KOPT-K1 (cell line): Measurements from ENCODE around the gene SRGAP3.

Experiments used
- H3K27ac ChIP-seq: fragments of 200-600 bp; sonication (generic); 2 replicates; pipeline ENCODE4 v1.5.1; 2016; ENCODE audit warnings: antibody characterized with exemption, mild to moderate bottlenecking, low read depth, low read length; ENCODE audit not compliant: poor library complexity, severe bottlenecking
- H3K36me3 ChIP-seq: fragments of 200-600 bp; sonication (generic); 2 replicates; pipeline ENCODE4 v1.5.1; 2017; ENCODE audit warnings: antibody characterized with exemption, mild to moderate bottlenecking, low read length, moderate library complexity; ENCODE audit not compliant: insufficient read depth
- H3K9me3 ChIP-seq: fragments of 200-600 bp; sonication (generic); 2 replicates; pipeline ENCODE4 v1.5.1; 2017; ENCODE audit warnings: antibody characterized with exemption, low read length, mild to moderate bottlenecking; ENCODE audit not compliant: insufficient read depth, poor library complexity, severe bottlenecking

The SRGAP3 gene

DNA sequence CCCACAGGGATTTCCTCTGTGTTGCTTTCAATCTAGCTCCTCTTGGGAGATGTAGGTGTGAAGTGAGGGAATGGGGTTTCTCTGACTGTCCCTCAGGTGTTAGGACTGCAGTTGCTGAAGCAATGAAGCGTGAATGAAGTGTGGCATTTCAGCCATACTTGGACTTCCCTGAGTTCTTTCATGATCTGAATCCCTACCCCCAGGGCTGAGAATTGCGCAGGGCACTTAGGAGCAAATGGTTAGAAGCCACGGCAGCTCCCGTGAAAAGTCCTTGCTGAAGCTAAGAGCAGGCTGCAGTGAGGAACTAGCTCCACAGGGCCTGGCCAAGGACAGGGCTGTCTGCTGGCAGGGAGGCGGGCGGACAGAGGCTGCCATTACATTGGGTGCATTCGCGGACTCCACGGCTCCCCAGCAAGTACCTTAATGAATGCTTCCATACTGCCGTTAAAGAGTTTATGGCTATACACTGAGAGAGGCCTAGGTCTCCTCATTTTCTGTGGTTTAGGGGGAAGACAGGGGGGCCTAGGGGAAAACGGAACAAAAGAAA lies 217.1 kb downstream of the SRGAP3 start:
- Histone ChIP-seq H3K27ac (no peak overlapping the region), H3K36me3 (no peaks in the 10 kb centered on the region), H3K9me3 (no peaks in the 10 kb centered on the region)

DNA sequence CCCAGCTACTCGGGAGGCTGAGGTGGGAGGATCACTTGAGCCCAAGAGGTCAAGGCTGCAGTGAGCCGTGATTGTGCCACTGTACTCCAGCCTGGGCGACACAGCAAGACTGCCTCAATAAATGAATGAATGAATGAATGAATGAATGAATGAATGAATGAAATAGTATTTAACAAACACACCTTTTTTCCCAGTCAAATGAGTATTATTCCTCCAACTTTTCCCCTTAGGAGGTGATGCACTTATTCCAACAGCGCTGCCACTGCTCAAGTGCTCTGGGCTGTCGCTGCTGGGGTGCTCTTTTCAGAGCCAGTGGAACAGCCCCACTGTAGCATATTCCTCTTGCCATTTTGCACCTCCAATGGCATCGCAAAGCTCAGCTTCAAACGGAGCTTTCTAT lies 219.4 kb downstream of the SRGAP3 start:
- H3K9me3 ChIP-seq = no peaks in the 10 kb centered on the region

DNA sequence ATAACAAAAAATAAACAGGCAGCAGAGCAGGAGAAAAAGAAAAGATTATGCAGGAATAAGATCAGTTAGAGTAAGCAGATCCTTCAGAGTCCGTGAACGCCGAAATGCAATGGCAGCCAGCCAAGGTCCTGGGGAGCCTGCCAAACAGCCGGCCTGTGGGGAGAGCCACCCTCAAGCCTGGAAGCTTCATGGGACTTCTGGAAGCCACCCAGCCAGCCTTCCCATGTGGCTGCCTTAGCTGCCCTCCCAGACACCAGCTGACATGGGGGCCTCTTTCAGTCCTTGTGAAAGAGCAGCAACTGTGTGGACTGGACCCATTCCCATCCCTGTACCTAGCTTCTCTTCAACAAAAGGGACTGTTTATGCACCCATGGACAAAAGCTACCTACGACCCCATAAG lies 221.3 kb downstream of the SRGAP3 start:
- Histone ChIP-seq H3K9me3 (no peaks in the 10 kb centered on the region), H3K27ac (no peak overlapping the region), H3K36me3 (no peaks in the 10 kb centered on the region)

More for the DNA sequence above, 219.4 kb downstream of the SRGAP3 start:
- Histone ChIP-seq H3K27ac (no peak overlapping the region), H3K36me3 (no peaks in the 10 kb centered on the region)

DNA sequence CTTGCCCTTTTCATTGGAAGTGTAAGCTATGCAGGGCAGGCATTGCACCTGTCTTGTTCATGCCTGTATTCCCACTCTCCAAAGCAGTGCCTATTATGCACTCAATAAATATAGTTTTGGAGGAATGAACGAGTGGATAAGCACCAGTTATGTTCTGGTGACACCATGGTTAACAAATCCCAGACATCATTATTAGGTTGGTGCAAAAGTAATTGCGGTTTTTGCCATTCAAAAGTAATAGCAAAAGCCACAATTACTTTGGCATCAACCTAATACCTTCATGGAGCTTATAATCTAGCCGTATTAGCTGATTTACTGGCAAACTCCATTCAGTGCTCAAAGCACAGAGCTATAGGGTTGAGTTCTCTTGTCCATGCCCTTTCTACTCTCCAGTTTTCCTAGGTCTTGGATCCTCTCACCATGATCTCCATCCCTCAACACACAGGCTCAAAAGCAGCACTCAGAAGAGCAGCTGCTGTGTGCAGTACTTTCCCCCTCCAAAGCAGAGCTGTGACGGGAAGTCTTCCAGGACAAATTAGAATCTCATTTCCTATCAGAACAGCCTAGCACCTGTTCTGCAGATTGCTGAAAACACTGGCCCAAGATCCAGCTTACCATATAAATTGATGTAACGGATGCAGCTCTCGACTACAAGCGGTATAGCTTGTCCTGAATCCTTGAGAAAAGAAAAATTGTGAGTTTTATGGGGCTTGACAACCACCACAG lies 223.0 kb downstream of the SRGAP3 start:
- Histone ChIP-seq H3K9me3 (no peaks in the 10 kb centered on the region), H3K36me3 (no peaks in the 10 kb centered on the region), H3K27ac (no peak overlapping the region)

DNA sequence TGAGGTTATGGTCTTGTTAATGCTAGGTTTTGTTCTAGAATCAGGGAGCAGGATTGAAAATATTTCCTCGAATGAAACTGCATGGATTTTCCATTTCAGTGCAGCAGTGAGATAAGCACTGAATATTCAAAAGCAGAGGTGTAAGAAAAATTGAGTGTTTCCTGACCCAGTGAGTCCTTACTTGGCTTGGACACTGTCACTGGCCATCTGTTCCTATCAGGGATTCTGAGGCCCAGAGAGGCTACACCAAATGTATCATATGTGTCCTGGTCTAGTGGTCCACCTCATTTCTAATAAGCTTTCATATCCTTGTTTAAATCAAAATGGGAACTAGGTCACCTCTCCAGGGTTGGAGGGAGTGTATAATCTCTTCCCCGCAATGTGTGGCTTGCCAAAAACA lies 225.1 kb downstream of the SRGAP3 start:
- H3K27ac ChIP-seq = no peak overlapping the region
- no peaks in the 10 kb centered on the region for H3K9me3 ChIP-seq
- H3K36me3 ChIP-seq = no peaks in the 10 kb centered on the region

DNA sequence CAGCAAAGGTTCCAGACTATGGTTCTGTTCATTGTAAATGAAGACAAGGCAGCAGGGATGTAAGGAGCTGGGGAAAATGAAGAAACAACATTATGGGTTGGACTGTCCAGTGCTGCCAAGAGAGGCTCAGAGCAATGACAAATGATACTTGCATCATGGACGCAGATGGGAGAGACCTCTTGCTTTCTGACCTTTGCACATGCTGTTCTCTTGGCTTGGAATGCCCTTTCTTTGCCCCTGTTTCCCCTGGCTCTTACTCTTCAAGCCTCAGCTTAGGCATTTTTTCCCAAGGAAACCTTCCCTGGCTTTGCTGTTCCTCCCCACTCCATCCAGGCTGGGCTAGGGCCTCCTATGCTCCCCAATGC lies 226.2 kb downstream of the SRGAP3 start:
- Histone ChIP-seq H3K36me3 (no peaks in the 10 kb centered on the region), H3K9me3 (no peaks in the 10 kb centered on the region), H3K27ac (no peak overlapping the region)

DNA sequence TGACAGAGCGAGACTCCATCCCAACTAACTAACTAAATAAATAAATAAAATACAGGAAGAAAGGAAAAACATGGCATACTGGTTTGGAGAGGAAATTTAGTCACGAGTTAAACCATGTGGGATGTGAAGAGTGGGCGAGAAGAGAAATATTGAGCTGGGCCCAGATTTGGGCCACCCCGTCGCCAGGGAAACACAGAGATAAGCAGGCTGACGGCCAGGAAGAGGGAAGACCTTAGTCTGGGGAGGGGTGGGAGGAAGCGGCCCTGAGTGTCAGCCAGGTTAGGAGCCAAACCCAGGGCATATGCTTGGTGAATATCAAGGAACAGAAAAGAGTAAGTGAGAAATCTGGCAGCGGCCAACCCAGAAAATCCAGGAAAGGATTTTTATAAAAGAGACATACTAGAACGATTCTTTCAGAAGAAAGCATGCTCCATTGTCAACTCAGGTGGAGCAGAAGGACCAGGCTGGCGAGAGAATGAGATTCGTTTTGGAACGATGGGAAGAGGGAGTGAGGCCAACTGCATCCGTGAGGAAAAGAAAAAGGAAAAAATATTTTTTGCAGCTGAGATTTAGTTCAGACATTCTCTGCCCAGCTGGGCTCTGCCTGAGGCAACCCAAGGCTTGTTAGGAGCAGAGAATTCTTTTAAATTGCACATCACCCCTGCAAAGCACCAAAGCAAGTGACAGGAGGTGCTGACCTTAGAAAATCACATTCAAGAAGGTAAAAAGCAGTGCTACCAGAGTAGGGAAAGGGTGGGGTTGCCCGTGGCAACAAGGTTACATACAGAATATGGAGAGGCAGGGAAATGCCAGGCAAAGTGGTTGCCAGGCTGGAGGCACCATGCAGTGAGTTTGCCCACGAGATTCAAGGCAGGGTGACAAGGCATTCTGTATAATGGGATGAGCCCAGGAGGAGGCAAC lies 226.9 kb downstream of the SRGAP3 start:
- Histone ChIP-seq H3K36me3 (no peaks in the 10 kb centered on the region), H3K9me3 (no peaks in the 10 kb centered on the region)

DNA sequence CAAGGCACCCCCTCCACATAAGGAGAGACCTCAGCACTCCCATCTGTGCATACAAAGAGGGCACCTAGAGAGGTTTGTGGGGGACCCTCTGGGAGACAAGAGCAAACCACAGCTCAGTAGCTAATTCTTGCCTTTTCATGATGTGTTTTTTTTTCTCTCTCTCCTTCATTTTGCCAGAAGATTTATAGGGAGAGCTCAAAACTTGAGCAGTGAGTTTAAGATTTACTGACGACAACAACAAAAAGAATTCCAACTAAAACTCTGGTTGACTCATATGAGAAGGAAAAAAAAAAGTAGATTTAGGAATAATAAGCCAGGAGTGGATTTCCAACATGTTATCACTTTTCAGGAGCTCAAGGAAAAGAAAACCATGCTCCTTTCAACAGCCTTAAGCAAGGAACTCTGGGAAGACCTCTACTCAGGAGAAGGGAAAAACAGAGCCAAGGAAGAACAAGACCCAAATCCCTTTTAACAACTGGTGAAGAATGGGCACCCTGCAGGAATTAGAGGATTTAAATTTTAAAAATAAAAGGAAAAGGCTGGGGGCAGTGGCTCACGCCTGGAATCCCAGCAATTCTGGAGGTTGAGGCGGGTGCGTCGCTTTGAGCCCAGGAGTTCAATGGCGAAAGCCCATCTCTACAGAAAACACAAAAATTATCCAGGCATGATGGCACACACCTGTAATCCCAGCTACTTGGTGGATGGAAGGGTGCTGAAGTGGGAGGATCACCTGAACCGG lies 228.0 kb downstream of the SRGAP3 start:
- no peaks in the 10 kb centered on the region for H3K36me3 ChIP-seq
- H3K9me3 ChIP-seq = no peaks in the 10 kb centered on the region
- H3K27ac ChIP-seq = no peak overlapping the region

More for the DNA sequence above, 226.9 kb downstream of the SRGAP3 start:
- H3K27ac ChIP-seq = no peak overlapping the region

DNA sequence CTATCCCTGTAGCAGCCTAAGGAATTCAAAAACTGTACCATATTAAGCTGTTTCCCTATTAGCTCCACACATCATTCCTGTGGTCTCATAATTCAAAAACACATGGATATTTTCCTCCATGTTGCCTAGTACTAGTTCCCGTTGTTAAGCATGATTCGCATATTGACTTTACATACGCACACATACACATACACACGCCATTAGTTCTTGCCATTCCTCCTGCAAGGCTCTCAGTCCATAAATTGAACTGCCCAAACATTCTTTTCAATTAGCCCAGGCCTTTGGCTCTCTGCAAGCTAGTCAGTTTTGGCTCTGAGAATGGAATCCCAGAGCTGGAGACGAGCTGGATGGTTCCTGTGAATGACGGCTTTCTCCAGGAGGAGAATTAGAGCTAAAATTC lies 229.0 kb downstream of the SRGAP3 start:
- H3K9me3 ChIP-seq = no peaks in the 10 kb centered on the region
- no peak overlapping the region for H3K27ac ChIP-seq
- H3K36me3 ChIP-seq = no peaks in the 10 kb centered on the region

DNA sequence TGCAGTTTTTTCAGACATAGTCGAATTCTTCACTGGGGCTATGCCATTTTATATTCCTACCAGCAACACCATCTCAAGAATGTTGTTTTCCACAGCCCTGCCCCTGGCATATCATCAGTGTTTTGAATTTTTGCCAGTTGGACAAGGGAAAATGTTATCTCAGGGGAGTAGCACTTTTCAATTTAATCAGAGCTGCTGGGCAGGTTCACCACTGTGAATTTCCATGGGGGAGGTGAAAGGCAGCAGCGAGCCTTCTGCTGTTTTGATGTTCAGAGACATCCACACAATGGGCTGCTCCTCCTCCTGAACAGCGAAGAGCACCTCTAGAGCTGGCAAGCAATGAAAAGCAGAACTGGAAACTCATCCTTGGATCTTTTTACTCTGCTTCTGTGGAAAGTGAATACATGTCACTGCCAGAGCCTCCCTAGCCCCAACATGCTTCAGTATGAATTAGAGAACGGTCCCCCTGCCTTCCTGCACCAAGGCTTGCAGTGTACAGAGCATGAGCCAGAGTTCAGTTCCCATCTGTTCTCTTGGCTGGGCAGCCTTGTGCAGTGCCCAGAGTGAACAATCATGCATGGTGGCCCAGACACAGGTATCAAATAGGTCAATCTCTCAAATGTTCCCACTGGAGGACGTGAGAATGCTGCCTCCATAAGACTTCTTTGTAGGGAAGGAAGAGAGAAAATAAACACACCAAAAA lies 230.0 kb downstream of the SRGAP3 start:
- Histone ChIP-seq H3K27ac (no peak overlapping the region), H3K36me3 (no peaks in the 10 kb centered on the region), H3K9me3 (no peaks in the 10 kb centered on the region)

DNA sequence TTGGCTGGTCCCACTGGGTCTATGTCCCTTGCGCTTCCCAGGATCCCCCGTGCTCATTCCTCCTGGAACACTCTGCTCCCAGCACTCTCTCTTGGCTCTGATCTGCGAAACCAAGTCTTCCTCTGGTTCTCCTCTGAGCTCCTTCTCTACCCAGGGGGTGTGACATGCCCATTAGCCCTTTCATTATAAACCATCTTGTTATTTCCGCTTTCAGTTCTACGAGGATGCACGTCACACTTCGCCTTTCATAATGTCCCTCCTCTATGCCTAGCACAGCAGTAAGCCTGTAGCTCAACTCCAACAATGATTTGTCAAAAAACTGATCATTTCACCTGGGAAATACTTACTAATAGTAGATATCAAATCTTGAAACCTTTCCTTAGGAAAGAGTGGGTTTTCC lies 234.2 kb downstream of the SRGAP3 start:
- H3K9me3 ChIP-seq = no peaks in the 10 kb centered on the region
- H3K27ac ChIP-seq = no peak overlapping the region
- no peaks in the 10 kb centered on the region for H3K36me3 ChIP-seq

DNA sequence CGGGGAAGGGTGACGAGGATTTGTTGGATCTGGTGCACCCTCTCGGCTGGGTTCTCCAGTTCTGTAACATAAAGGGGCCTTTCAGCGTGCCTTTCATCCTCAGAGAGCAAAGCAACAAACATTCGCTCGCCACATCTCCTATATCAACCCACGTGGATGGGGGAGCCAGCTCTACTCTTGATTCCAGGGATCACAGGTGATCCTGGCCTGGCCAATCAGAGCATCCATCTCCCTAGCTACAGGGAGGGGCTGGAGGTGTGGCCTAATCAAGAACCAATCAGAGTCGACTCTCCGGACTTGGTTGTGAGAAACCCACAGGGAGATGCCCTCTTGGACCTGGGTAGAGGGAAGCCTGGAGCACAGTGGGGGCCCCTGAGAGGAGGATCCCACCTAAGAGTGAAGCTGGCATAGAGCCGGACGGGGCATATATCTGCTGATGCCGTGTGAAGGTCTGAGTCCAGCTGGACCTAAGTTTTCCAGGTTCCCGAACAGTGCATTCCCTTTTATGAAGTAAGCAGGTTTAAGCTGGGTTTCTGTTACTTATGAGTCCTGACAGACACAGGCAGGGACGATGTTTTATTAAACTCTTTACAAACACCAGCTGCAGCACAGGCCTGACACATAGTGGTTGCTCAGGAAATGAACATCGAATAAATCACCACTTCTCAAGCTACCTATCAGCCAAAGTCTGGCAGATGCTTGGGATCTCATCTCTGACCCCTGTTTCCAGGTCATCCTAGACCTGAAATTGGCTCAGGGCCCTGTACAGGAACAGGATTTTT lies 235.5 kb downstream of the SRGAP3 start:
- H3K27ac ChIP-seq = no peak overlapping the region
- H3K36me3 ChIP-seq = no peaks in the 10 kb centered on the region
- no peaks in the 10 kb centered on the region for H3K9me3 ChIP-seq

DNA sequence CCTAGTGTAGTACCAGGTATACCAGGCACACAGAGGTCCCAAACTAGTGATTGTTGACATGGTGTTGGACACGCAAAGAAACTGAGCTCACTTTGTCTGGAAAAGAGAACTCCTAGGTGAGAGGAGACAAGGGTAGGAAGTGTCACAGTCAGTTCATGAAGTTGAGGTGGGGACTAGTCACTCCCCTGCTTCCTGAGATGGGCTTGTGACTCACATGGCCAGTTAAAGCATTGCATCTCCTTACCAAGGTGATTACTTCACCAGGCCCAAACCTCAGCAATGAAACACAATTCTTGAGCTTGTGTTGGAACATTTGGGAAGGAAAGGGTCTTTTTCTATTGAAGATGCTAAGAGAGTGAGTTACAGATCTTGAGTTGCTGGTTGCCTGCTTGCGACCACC lies 236.9 kb downstream of the SRGAP3 start:
- H3K9me3 ChIP-seq = no peaks in the 10 kb centered on the region
- no peak overlapping the region for H3K27ac ChIP-seq
- no peaks in the 10 kb centered on the region for H3K36me3 ChIP-seq

DNA sequence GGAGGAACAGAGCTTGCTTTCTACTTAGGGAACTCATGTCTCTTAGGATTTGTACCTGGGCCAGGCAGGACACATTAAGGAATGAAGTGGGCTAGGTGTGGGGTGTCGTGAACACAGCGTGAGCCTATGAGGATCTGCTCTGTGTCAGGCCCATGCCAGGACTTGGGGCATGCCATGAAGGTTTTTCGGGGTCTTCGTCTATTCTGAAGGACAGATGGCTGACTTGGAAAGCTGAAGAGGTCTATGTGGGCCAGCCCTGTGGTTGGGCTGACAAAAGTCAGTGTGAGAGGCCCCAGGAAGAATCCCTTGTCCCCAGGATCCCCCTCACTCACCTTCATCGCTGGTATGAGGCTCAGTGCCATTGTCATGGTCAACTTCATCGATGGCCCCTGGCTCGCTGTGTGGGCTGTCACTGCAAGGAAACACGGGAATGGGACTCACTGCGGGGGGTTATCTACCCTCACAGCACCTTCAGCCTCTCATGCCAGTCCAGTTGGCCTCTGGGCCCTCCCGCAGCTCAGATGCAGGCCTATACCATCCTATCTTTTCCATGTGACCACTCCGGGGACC lies 239.4 kb downstream of the SRGAP3 start:
- Histone ChIP-seq H3K27ac (no peak overlapping the region), H3K9me3 (no peaks in the 10 kb centered on the region), H3K36me3 (no peaks in the 10 kb centered on the region)
